GM21381 (cell line): ENCODE results near the gene TLL2.

Source experiments
- ATAC-seq: cut with Tn5 transposase; IDR thresholded peaks from one replicate; pipeline ENCODE4 v1.9.1; 2021; ENCODE audit warnings: mild to moderate bottlenecking, moderate library complexity; ENCODE audit not compliant: unreplicated experiment

Gene TLL2

GRCh38 chr10:96509017-96509641 lies 4.6 kb downstream of the TLL2 start:
- no peak for ATAC-seq

- ATAC-seq = no peak
Measured at GRCh38 chr10:96507044-96507443, 6.7 kb downstream of the TLL2 start.

GRCh38 chr10:96505150-96506136 lies 8.3 kb downstream of the TLL2 start:
- no peak for ATAC-seq

- ATAC-seq = no peak
Measured at GRCh38 chr10:96502561-96503282, 11.0 kb downstream of the TLL2 start.

- no peak for ATAC-seq
Measured at GRCh38 chr10:96501985-96502384, 11.7 kb downstream of the TLL2 start.

- ATAC-seq = no peak
Measured at GRCh38 chr10:96500519-96500918, 13.2 kb downstream of the TLL2 start.

- no peak for ATAC-seq
Measured at GRCh38 chr10:96500050-96500449, 13.7 kb downstream of the TLL2 start.

GRCh38 chr10:96497391-96497790 lies 16.3 kb downstream of the TLL2 start:
- ATAC-seq = no peak

- no peak for ATAC-seq
Measured at GRCh38 chr10:96496281-96496925, 17.3 kb downstream of the TLL2 start.

GRCh38 chr10:96495544-96495943 lies 18.2 kb downstream of the TLL2 start:
- ATAC-seq = no peak

- no peak for ATAC-seq
Measured at GRCh38 chr10:96494694-96495093, 19.0 kb downstream of the TLL2 start.

- ATAC-seq = no peak
Measured at GRCh38 chr10:96493871-96494525, 19.7 kb downstream of the TLL2 start.

GRCh38 chr10:96493254-96493653 lies 20.5 kb downstream of the TLL2 start:
- ATAC-seq = no peak

GRCh38 chr10:96491303-96491702 lies 22.4 kb downstream of the TLL2 start:
- no peak for ATAC-seq

GRCh38 chr10:96488161-96488935 lies 25.4 kb downstream of the TLL2 start:
- no peak for ATAC-seq

GRCh38 chr10:96482815-96483588 lies 30.7 kb downstream of the TLL2 start:
- ATAC-seq = no peak

GRCh38 chr10:96478355-96478754 lies 35.4 kb downstream of the TLL2 start:
- no peak for ATAC-seq

- no peak for ATAC-seq
Measured at GRCh38 chr10:96473866-96474265, 39.9 kb downstream of the TLL2 start.
